Karpas-422 (cell line): Measurements from ENCODE around the gene PNPLA5. TPM values are rescaled to one million over a fixed set of nuclear protein-coding genes. Genes with fewer than 3 reads are reported as not detected.
A peak's percentile ranks its signal among the peaks of the same experiment; 100 is the strongest.

ENCODE experiments used
- DNase-seq: peaks from one replicate; pipeline ENCODE4 v3.0.0-alpha.2; 2015
- H2AFZ ChIP-seq: fragments of 200-600 bp; sonication (generic); 2 replicates; pipeline ENCODE4 v1.6.1; 2014; ENCODE audit warnings: antibody characterized with exemption, low read length, mixed read lengths
- H3K27ac ChIP-seq: fragments of 200-600 bp; sonication (generic); 2 replicates; pipeline ENCODE4 v1.5.1; 2014; ENCODE audit warnings: mild to moderate bottlenecking, low read length, moderate library complexity
- H3K27me3 ChIP-seq: fragments of 200-600 bp; sonication (generic); 2 replicates; pipeline ENCODE4 v1.6.1; 2014; ENCODE audit warnings: low read length, mixed read lengths
- H3K36me3 ChIP-seq: fragments of 200-600 bp; sonication (generic); 2 replicates; pipeline ENCODE4 v1.6.1; 2014; ENCODE audit warnings: low read length, mixed read lengths; ENCODE audit not compliant: insufficient read depth
- H3K4me1 ChIP-seq: fragments of 200-600 bp; sonication (generic); 2 replicates; pipeline ENCODE4 v1.6.1; 2014; ENCODE audit warnings: mild to moderate bottlenecking, low read length, mixed read lengths
- H3K4me2 ChIP-seq: fragments of 200-600 bp; sonication (generic); 2 replicates; pipeline ENCODE4 v1.6.1; 2014; ENCODE audit warnings: low read length, low read depth, mild to moderate bottlenecking; ENCODE audit not compliant: poor library complexity, severe bottlenecking
- H3K4me3 ChIP-seq: fragments of 200-600 bp; sonication (generic); 2 replicates; pipeline ENCODE4 v1.5.1; 2014; ENCODE audit warnings: mild to moderate bottlenecking, antibody characterized with exemption, low read length, mixed read lengths
- H3K79me2 ChIP-seq: fragments of 200-600 bp; sonication (generic); 2 replicates; pipeline ENCODE4 v1.6.1; 2014; ENCODE audit warnings: mild to moderate bottlenecking, low read length, mixed read lengths
- H3K9ac ChIP-seq: fragments of 200-600 bp; sonication (generic); 2 replicates; pipeline ENCODE4 v1.6.0; 2014; ENCODE audit warnings: low read length
- H3K9me2 ChIP-seq: fragments of 200-600 bp; sonication (generic), shearing (Covaris generic); replicated peaks from 2 replicates; pipeline ENCODE4 v1.6.0; 2014; ENCODE audit warnings: mild to moderate bottlenecking, low read length, moderate library complexity; ENCODE audit not compliant: insufficient read depth
- H3K9me3 ChIP-seq: fragments of 300-700, 200-600 bp; sonication (generic); 2 replicates; pipeline ENCODE4 v1.6.1; 2014; ENCODE audit warnings: low read length, mixed read lengths
- H4K20me1 ChIP-seq: fragments of 200-600 bp; sonication (generic); 2 replicates; pipeline ENCODE4 v1.6.1; 2014; ENCODE audit warnings: mild to moderate bottlenecking, antibody characterized with exemption, low read length, low read depth; ENCODE audit not compliant: insufficient read depth
- total RNA-seq: library from RNA; depleted of rRNA; stranded (reverse); fragments of >200 nt; shearing (Covaris generic); gene quantifications from 2 replicates; pipeline ENCODE4 v1.2.3, GENCODE V29; 2014; ENCODE audit warnings: low replicate concordance

Gene PNPLA5
- total RNA-seq, 1 experiment from 2014 or later, result not detected

DNA sequence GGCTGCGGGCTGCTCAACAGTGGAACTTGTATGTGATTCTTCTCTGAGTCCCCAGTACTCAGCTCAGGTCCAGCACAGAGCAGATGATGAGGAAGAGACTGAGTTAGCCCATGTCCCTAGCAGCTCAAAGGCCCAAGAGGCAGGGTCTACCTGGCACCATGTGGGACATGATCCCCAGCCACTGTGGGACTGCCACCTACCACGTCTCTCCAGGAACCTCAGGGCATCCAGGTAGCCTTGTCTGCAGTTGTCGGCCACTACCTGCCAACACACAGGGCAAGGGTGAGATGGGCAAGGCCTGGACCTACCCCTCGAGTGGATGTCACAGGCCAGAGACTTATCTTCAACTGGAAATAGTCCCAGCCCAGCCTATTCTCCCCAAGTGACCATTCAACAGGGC, 4.4 kb downstream of the PNPLA5 start:
- Histone ChIP-seq H3K9me3 (no peaks in the 10 kb centered on the region), H3K9ac (no peak overlapping the region), H3K27me3 (no peaks in the 10 kb centered on the region), H3K9me2 (no peaks in the 10 kb centered on the region), H3K79me2 (no peaks in the 10 kb centered on the region), H3K4me3 (no peak overlapping the region), H2AFZ (no peak overlapping the region), H4K20me1 (0 out of 2 replicates have a peak, but pooled peaks cover 9% of the 10 kb centered on the region), H3K36me3 (no peaks in the 10 kb centered on the region), H3K4me1 (no peaks in the 10 kb centered on the region; the same call in 1 of the 2 replicates), H3K27ac (no peak overlapping the region), H3K4me2 (no peak overlapping the region)
- no peak for DNase-seq

DNA sequence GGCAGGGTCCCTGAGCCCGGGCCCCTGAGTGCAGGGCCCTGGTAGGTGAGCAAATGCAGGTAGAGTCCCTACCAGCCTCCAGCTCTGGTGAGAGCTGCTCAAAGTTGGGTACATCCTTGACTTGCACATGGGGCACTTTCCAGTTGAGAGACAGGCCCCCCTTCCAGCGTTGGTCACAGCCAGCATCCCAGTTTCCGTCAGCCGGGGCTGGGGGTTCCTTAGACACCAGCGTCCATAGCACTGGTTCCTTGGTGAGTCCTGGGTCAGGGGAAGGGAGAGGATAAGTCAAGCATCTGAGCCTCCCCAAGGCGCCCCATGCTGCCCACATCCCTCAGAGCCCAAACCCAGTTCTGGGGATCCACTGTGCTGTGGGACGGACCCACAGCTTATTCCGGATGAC, 5.6 kb downstream of the PNPLA5 start:
- Histone ChIP-seq H3K27me3 (no peaks in the 10 kb centered on the region), H2AFZ (no peak overlapping the region), H3K79me2 (no peaks in the 10 kb centered on the region), H3K9ac (no peak overlapping the region), H3K4me2 (no peak overlapping the region), H3K4me1 (no peaks in the 10 kb centered on the region; the same call in 1 of the 2 replicates), H3K27ac (no peak overlapping the region), H4K20me1 (0 out of 2 replicates have a peak, but pooled peaks cover 9% of the 10 kb centered on the region), H3K36me3 (no peaks in the 10 kb centered on the region), H3K9me3 (no peaks in the 10 kb centered on the region), H3K4me3 (no peak overlapping the region), H3K9me2 (no peaks in the 10 kb centered on the region)
- no peak for DNase-seq

DNA sequence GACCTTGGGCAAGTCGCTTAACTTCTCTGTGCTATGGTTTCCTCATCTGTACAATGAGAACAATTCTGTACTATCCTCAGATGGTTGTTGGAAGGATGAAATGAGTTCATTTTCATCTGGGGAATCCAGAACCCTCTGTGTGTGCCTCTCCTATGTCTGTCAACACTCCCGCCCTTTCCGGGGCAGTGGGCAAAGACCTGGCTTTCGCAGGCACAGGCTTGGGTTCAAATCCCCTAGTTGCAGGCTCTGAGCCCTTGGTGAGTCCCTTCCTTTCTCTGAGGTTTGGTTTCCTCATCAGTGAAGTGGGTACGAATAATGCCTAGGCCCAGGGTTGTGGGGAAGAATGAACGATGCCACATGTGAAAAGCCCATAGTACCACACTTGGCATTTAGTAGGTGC, 6.0 kb downstream of the PNPLA5 start:
- H3K9me2 ChIP-seq, result no peaks in the 10 kb centered on the region
- no peaks in the 10 kb centered on the region; the same call in 1 of the 2 replicates for H3K4me1 ChIP-seq
- H4K20me1 ChIP-seq, result 0 out of 2 replicates have a peak, but pooled peaks cover 9% of the 10 kb centered on the region
- no peaks in the 10 kb centered on the region for H3K79me2 ChIP-seq
- no peak overlapping the region for H2AFZ ChIP-seq
- H3K4me2 ChIP-seq, result no peak overlapping the region
- H3K4me3 ChIP-seq, result no peak overlapping the region
- H3K27ac ChIP-seq, result no peak overlapping the region
- H3K36me3 ChIP-seq, result no peaks in the 10 kb centered on the region
- H3K9ac ChIP-seq, result no peak overlapping the region
- no peaks in the 10 kb centered on the region for H3K9me3 ChIP-seq
- H3K27me3 ChIP-seq, result no peaks in the 10 kb centered on the region
- no peak for DNase-seq

DNA sequence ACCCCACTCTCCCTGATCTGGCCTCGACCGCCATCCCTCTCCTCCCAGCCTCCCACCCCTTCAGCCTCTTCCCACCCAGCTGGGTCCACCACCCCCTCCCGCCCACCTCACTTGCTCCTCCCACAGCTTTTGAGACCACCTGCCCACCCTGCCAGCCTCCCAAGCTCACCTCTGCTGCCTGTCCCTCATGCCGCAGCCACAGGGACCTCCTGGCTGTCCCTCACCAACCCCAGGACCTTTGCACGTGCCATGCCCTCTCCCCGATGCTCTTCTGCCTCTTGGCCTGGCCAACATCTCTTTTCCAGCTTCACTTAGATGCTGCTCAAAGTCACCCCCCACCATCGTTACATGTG, 6.5 kb downstream of the PNPLA5 start:
- H3K9me3 ChIP-seq, result no peaks in the 10 kb centered on the region

DNA sequence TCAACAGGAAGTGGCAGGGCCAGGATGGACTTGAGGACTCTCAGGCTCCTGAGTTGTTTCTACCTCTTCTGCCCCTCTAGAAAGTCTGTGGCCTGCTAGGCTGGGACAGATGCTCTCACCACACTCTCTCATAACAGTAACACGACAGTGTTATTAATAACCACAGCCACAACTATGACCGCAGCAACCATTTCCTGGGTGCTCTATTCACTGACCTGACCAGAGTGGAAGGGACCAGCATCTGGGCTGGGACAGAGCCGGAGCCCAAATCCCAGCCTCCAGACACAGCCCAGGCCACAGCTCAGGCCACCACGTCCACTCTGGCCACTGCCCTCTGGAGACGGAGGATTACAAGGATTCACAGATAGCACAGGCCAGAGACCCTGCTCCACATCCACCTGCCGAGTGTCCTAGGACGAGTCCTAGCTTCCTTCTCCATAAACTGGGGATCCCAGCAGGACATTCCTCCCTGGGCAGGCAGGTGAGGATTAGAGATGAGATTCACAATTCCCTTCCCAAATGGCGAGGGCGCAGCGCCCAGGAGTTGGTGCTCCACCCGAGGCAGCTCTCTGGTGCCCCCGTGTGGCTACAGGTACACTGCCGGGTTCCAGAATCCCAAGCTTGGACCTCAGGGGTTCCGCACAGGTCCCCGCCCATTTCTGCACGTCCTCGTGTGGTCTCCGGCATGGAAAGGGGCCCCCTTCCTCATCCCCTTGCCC, 7.1 kb downstream of the PNPLA5 start:
- H3K4me2 ChIP-seq, result no peak overlapping the region
- H3K4me1 ChIP-seq, result no peaks in the 10 kb centered on the region; the same call in 1 of the 2 replicates
- DNase-seq, result peak; percentile 78
- no peak overlapping the region for H3K4me3 ChIP-seq
- H4K20me1 ChIP-seq, result 0 out of 2 replicates have a peak, but pooled peaks cover 9% of the 10 kb centered on the region
- H3K36me3 ChIP-seq, result no peaks in the 10 kb centered on the region
- H3K27ac ChIP-seq, result no peak overlapping the region
- H3K27me3 ChIP-seq, result no peaks in the 10 kb centered on the region
- H2AFZ ChIP-seq, result peak overlapping the region; percentile 24; the same call in 1 of the 2 replicates
- H3K79me2 ChIP-seq, result no peaks in the 10 kb centered on the region
- H3K9ac ChIP-seq, result no peak overlapping the region
- no peaks in the 10 kb centered on the region for H3K9me2 ChIP-seq
- H3K9me3 ChIP-seq, result no peaks in the 10 kb centered on the region

More for the DNA sequence above, 6.5 kb downstream of the PNPLA5 start:
- H3K79me2 ChIP-seq, result no peaks in the 10 kb centered on the region
- no peaks in the 10 kb centered on the region; the same call in 1 of the 2 replicates for H3K4me1 ChIP-seq
- H3K27me3 ChIP-seq, result no peaks in the 10 kb centered on the region
- no peak overlapping the region for H2AFZ ChIP-seq
- H3K4me2 ChIP-seq, result no peak overlapping the region
- no peak for DNase-seq
- H3K4me3 ChIP-seq, result no peak overlapping the region
- H3K36me3 ChIP-seq, result no peaks in the 10 kb centered on the region
- no peaks in the 10 kb centered on the region for H3K9me2 ChIP-seq
- no peak overlapping the region for H3K9ac ChIP-seq
- no peak overlapping the region for H3K27ac ChIP-seq
- 0 out of 2 replicates have a peak, but pooled peaks cover 9% of the 10 kb centered on the region for H4K20me1 ChIP-seq

DNA sequence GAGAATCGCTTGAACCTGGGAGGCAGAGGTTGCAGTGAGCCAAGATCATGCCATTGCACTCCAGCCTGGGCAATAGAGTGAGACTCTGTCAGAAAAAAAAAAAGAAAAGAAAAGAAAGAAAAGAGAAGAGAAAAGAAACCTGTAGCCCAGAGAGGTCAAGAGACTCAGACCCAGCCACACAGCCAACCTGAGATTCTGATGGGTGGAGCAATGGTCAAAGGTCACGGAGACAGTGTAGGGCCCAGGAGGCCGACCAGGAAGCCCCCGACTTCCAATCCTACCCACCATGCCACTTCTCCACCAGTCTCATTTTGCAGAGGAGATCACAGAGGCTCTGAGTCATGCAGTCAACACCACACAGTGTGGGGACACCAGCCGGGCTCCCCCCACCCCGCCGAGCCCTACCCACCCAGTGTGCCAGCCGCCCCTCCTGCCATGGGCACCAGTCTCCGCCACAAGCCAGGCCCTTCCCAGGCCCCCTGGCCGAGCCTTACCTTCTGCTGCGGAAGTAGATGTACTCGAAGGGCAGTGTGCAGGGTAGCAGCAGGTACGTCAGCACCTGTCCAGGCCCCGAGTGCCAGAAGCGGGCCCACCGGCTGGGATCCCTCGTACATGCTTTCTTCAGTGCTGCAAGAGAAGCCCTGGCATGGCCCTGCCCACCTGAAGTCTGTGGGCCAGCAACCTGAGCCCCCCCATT, 7.9 kb downstream of the PNPLA5 start:
- Histone ChIP-seq H3K4me2 (no peak overlapping the region), H3K36me3 (no peaks in the 10 kb centered on the region), H4K20me1 (0 out of 2 replicates have a peak, but pooled peaks cover 9% of the 10 kb centered on the region), H2AFZ (no peak overlapping the region), H3K27ac (no peak overlapping the region), H3K9me2 (no peaks in the 10 kb centered on the region), H3K79me2 (no peaks in the 10 kb centered on the region), H3K9me3 (no peaks in the 10 kb centered on the region), H3K4me1 (no peaks in the 10 kb centered on the region; the same call in 1 of the 2 replicates), H3K4me3 (no peak overlapping the region), H3K27me3 (no peaks in the 10 kb centered on the region), H3K9ac (no peak overlapping the region)
- no peak for DNase-seq

DNA sequence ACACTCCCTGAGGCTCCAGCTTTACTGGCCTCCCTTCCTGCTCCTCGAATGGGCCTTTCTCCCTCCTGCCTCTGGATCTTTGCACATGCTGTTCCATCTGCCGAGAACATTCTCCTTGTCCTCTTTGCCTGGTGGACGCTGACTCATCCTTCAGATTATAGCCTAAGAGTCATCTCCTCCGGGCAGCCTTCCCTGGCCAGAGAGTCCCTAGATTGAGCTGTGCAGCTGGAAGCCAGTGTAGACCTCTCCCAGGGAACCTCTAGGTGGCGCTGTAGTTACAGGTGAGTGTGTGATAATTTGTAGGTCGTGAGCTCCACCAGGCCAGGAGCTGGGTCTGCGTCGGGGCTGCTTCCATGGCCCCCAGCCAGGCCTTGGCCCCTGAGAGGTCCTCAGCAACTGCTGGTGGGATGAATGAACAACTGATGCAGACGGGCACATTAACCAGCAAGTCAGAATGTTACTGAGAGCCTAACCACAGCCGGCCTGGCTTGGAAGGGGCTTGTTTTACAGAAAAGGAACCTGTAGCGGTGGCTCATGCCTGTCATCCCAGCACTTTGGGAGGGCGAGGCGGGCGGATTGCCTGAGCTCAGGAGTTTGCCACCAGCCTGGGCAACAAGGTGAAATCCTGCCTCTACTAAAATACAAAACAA, 8.7 kb downstream of the PNPLA5 start:
- Histone ChIP-seq H2AFZ (no peak overlapping the region), H4K20me1 (0 out of 2 replicates have a peak, but pooled peaks cover 9% of the 10 kb centered on the region), H3K9ac (no peak overlapping the region), H3K4me3 (no peak overlapping the region), H3K4me1 (no peaks in the 10 kb centered on the region; the same call in 1 of the 2 replicates), H3K9me3 (no peaks in the 10 kb centered on the region), H3K9me2 (no peaks in the 10 kb centered on the region), H3K79me2 (no peaks in the 10 kb centered on the region), H3K27me3 (no peaks in the 10 kb centered on the region), H3K27ac (no peak overlapping the region), H3K36me3 (no peaks in the 10 kb centered on the region), H3K4me2 (no peak overlapping the region)
- DNase-seq, result peak; percentile 89
